Activated T-helper 1 cell treated with anti-CD3 and anti-CD28 coated beads, Interleukin-2, amount 50 U/mL, for 16 hours (primary cell): ENCODE data around the gene TENM4.
"Not testable (repeated sequence)": the region's sequence is repeated elsewhere in the genome, so short reads cannot be mapped to it uniquely, and the experiment has no call there.

Source experiments
- DNase-seq, 2 donors: peaks; one replicate each; pipeline ENCODE4 v3.0.0-alpha.2; 2020; ENCODE audit warnings: low read depth in 1 of 2, low spot score in 1 of 2

The TENM4 gene

DNA sequence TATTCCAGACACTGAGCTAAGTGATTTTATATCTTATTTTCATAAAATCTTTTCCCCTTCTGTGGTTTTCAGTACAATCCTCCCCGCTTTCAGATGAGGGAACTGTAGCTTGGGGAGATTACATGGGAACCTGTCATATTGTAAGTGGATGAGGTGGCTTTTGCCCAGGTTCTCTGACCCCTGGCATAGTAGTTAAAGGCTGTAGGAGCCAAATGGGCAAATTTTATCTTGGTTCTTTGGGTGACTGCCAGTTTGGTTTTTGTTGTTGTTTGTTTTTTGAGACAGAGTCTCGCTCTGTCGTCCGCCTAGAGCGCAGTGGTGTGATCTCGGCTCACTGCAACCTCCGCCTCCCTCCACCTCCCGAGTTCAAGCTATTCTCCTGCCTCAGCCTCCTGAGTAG, 454.5 kb downstream of the TENM4 start:
- no peak for DNase-seq

DNA sequence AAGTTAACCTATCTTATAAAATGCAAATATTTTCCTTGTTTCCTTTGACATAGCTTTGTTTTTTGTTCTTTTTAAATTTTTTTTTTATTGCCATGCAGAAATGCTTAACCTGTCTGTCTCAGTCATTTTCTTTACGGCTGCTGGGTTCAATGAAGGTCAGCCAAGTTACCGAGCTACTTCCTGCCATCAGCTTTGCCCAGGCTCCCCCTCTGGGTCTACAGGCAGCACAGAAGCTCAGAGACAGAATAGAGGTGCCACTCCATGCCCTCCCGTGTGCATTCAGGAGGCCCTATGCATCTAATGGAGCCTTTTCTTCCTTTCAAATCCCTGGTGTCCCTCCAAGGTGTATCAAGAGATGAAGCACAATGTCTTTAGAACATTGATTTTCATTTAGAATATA, 455.2 kb downstream of the TENM4 start:
- DNase-seq = no peak

DNA sequence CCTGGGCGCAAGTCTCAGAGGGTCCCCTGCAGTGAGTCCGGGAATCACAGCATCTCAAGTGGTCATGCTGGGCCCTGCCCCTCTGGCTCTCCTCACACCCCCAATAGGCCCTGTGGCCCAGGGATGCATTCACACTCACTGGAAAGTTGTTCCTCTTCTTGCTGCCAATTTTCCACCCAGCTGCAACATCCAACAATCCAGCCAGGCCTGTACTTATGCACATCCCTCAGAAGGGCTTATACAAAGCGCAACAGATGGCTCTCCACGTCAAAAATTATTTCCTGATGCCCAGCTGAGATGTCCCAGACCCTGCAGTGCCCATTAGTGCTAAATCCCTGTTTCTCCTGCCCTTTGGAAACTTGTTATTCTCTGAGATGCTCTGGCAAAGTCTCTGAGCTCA, 458.4 kb downstream of the TENM4 start:
- no peak for DNase-seq

DNA sequence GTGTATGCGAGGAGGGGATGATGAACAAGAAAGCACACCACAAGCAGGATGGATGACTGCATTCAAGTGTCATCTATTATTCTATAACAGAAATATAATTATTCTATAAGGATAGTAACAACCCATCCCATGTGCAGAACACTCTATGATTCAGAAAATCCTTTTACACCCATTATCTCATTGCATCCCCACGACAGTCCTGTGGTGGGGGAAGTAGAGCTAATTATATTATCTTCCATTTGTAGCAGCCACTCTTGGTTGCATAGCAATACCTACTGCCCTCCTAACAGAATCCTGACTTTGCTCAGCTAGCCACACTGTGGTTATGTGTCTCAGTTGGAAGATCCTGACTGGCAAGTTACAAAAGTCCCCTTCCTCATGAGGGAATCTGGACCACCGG, 459.7 kb downstream of the TENM4 start:
- DNase-seq = no peak

DNA sequence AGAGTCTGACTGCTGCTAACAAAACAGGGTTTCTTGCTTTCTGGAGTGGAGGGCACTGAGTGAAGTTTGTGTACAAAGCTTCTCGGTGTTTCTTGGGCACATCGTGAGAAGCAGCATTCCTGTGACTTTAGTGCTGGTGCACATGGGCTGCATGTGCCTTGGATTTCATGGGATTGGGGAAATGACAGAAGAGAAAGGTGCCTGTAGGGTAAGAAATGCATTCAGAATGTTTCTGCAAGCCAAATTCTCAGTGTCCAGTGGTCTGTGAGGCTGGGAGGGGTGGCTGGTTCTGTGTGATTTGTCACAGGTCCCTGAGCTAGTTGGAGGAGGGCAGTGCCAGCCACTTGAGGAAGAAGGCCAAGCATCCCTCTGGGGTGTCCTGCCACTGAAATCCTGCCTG, 462.0 kb downstream of the TENM4 start:
- DNase-seq = no peak

DNA sequence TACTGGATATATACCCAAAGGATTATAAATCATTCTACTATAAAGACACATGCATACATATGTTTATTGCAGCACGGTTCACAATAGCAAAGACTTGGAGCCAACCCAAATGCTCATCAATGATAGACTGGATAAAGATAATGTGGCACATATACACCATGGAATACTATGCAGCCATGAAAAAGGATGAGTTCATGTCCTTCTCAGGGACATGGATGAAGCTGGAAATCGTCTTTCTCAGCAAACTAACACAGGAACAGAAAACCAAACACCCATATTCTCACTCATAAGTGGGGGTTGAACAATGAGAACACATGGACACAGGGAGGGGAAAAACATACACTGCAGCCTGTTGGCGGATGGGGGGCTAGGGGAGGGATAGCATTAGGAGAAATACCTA, 463.0 kb downstream of the TENM4 start:
- not testable (repeated sequence) for DNase-seq

GRCh38 chr11:78977009-78977408, 463.8 kb downstream of the TENM4 start:
- DNase-seq = no peak

GRCh38 chr11:78975081-78975480, 465.7 kb downstream of the TENM4 start:
- DNase-seq = no peak

DNA sequence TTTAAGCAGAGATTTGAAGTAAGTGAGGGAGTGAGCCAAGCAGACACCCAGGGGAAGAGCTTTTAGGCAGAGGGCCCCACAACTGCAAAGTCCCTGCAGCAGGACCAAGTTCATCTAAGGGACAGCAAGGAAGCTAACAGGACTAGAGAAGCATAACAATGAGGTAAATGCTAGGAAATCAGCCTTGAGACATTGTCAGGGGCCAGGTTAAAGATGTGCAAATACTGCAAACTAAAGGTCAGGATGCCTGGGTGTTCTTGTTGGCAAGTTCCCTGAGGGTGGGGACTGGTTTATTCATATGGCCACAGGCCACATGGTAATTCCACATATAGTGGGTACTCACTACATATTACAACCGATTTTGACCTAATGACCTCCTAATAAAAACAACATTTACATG, 467.0 kb downstream of the TENM4 start:
- no peak for DNase-seq

GRCh38 chr11:78972590-78972989, 468.2 kb downstream of the TENM4 start:
- no peak for DNase-seq

DNA sequence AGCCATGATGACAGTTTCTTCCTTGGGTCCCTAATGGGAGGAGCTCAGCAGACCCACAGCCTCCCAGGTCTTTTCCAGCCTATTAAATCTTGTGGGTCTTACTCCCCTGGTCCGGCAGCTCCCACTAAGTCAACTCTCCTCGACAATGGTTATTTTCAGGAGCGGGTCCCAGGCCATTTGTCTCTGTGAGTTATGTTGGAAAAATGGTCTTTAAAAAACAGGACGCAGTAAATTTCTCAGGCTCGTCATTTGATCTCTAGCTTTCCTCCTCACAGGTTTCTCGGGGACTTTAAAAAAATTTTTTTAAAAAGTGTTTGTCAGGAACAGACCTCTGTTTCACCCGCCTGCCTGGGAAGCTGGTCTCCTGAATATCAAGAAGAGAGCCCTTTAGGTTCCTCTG, 468.7 kb downstream of the TENM4 start:
- DNase-seq = no peak

DNA sequence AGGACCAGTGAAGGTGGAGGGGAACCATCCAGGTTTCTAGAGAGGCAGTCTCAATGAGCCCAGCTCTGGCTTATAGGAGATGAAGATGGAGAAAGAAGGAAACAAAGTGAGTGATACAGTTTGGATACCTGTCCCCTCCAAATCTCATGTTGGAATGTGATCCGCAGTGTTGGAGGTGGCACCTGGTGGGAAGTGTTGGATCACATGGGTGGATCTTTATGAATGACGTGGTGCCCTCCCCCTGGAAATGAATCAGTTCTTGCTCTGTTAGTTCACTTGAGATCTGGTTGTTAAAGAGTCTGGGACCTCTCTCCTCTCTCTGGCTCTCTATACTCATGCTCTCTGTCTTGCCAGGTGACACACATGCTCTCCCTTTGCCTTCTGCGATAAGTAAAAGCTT, 473.0 kb downstream of the TENM4 start:
- no peak for DNase-seq

DNA sequence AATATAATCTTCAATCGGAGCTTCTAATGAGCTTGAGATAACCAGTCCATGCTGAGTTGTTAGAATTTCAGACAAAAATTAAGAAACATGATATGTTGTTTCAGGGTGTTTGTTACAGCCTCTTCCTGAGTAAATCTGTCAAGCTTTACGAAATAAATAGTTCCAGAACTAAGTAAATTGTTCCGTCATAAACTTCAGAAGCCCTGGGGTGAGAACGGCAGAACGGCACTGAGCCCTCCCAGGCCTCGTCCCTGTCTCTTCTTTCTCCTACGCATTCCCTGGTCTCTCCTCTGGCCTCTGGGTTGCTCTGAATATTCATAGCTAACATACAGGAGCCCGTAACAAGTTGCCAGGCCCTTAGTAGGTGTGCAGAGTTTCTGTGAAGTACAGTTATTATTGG, 475.4 kb downstream of the TENM4 start:
- DNase-seq = no peak

GRCh38 chr11:78961937-78962701, 478.7 kb downstream of the TENM4 start:
- no peak for DNase-seq

DNA sequence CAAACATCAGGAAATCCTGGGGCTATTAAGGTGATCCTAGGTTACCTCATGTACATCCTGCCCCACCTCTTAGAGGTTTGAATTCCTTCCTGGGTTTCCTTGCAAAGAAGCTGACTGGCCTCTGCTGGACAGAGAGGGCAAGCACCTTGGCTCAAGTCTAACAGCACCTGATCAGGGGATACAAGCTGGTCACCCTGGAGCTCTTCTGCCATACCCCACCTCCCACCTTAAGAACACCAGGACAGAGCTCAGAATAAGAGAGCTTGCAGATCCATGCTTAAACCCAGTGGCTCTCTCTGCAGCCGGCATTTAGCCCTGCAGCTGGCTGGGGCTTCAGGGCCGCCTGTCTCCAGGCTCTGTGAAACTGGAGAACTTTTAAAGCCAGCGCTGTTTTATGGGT, 479.6 kb downstream of the TENM4 start:
- no peak for DNase-seq

GRCh38 chr11:78958444-78958843, 482.4 kb downstream of the TENM4 start:
- DNase-seq = no peak

- DNase-seq = no peak
These were observed 483.2 kb downstream of the TENM4 start for GRCh38 chr11:78957476-78958245.

DNA sequence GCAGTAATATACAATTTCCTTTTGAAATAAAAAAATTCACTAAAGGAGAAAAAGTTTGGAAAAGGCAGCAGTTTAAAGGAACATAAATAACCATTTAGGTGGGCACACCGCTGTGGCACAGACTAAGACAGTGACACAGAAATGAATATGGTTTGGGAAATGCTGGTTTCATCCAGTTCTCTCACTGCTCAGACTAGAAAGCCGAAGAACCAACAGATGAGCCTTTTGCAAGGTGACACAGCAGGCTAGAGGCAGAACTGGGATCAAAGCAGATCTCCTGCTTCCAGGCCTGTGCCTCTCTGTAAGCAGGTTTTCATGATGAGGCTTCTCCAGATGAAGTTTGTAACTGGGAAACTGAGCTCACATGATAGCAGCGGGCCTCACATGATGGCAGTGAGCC, 486.1 kb downstream of the TENM4 start:
- no peak for DNase-seq

DNA sequence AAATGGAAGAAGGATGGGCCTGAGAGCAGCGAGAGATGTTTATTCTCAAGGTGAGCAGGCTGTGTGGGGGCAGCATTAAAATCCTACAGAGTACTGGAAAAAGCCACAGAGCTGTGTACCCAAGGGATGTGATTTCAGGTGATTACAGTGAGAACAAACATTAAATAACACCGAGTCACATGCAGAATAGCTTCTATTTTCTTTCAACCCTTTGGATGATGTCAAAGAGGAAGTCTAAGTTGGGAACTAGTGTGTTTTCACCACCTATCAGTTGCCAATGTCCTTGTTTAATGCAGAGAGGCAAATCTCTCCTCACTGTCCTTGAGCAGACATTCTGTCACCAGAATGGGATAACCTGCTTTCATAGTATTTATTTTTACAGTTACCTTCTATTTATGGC, 486.6 kb downstream of the TENM4 start:
- no peak for DNase-seq

DNA sequence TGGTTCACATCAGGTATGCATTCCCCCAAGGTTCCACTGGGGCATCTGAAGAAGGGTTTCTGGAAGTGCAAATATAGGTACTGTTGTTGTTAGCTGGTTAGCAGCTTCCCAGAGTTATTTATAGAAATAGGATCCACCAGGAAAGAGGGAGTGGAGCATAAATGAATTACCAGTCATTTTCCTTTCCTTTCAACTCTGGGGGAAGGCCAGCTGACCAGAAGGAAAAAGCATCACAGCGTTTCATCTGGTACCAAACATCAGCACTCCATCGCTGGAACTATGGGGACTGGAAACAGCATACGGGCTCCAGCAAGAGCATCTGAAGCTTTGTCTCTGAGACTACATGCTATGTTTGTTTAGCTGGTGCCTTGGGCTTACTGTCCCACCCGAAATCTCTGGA, 487.9 kb downstream of the TENM4 start:
- no peak for DNase-seq

GRCh38 chr11:78952175-78952574, 488.7 kb downstream of the TENM4 start:
- no peak for DNase-seq

- no peak for DNase-seq
These were observed 490.7 kb downstream of the TENM4 start for GRCh38 chr11:78949976-78950690.
